GM18508 (cell line): Measurements from ENCODE around the gene EGFR.

Source experiments
- ATAC-seq: cut with Tn5 transposase; IDR thresholded peaks from one replicate; pipeline ENCODE4 v1.9.1; 2021; ENCODE audit warnings: moderate number of reproducible peaks; ENCODE audit not compliant: insufficient read depth, unreplicated experiment

EGFR gene

DNA sequence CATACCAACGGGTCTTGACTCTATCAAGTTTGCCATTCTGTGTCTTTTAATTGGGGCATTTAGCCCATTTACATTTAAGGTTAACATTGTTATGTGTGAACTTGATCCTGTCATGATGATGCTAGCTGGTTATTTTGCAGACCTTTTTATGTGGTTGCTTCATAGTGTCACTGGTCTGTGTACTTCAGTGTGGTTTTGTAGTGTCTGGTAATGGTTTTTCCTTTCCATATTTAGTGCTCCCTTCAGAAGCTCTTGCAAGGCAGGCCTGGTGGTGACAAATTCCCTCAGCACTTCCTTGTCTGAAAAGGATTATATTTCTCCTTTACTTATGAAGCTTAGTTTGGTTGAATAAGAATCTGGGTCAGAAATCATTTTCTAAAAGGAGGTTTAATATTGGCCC, 211.2 kb downstream of the EGFR start:
- ATAC-seq: no peak

DNA sequence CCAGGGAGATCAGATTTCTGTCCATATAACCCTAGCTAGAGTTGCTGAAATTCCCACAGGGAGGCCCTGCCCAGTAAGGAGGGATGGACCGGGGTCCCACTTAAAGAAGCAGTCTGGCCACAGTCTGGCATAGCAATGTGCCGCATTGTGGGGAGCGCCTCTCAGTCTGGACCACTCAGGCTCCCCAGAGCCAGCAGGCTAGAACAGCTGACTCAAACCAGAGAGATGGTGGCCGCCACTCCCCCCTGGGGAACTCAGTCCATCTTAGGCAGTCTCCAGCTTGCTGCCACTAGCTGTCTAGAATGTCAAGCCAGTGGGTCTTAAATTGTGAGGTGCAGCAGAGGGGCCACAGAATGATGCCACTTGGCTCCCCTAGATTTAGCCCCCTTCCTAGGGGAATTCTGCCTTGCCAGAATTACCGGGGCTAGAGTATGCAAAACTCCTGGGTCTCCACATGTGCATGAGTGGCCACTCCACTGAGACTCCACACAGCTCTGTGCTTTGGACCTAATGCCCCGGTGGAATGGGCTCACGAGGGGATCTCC, 213.0 kb downstream of the EGFR start:
- ATAC-seq: no peak

DNA sequence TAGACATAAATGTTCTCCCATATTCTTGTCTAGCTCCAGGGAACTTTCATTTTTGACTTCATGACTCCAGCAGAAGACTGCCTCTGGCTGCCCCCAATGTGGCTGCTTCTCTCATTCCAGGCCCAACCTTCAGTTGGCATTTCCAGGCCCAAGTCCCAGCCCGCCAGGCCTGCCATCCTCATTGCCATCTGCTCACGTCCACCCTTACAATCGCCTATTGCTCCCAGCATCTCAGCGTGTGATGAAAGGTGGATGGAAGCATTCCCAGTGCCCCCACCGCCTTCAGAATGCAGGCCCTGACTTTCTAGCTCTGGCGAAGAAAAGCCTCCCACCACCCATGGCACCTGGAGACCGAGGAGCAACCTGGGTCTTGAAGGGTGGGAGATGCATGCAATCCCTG, 214.2 kb downstream of the EGFR start:
- ATAC-seq: no peak

DNA sequence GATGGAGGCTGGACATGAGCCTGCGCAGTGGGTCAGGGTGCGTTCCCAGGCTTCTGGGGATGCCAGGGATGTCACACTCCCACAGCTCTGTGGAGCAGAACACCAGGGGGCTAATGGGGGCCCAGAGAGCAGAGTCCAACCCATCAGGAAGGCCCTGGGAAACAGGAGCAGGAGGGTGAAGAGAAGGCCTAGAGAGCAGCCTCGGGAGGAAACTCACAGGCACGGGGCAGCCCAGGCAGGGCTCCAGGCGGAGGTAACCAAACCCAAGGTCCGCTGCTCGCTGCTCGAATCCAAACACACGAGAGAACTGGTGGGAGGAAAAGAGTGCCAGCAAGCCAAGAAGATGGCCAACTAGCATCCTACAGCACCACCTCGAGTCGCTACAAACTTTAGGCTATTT, 215.6 kb downstream of the EGFR start:
- no peak for ATAC-seq

DNA sequence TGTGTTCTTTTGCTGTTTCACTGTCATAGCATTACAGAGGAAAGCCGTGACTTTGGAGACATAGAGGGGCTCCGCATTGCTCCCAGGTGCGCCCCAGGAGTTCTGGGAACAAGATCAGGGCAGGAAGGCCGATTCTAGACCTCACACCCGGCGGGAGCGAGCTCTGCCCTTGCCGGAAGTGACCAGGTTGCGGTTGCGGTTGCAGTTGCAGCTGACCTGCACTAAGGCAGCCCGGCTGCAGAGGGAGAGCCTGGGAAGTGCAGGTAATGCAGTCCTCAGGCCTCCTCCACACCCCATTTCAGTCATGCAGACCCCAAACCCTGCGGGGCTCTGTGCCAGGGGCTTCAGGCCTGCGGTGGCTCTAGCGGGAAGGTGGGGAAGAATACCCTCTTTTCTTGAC, 216.3 kb downstream of the EGFR start:
- no peak for ATAC-seq

DNA sequence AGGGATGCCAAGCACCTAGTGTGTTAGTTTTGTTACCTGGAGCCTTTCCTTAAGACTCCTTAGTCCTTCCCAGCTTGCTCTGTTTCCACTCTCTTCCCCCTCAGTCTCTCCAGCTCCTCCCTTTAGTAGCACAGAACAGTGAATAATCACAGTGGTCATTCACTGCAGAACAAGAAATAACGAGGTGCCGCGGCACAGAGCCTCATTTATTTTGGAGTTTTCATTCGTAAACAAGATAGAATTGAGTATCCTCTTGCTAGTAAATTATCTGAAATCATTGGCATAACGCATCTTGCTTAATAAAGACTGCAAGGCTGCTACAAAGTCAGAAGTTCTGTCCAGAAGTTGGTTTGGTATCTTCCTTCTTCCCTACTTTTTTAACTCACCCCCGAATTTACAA, 217.0 kb downstream of the EGFR start:
- no peak for ATAC-seq

DNA sequence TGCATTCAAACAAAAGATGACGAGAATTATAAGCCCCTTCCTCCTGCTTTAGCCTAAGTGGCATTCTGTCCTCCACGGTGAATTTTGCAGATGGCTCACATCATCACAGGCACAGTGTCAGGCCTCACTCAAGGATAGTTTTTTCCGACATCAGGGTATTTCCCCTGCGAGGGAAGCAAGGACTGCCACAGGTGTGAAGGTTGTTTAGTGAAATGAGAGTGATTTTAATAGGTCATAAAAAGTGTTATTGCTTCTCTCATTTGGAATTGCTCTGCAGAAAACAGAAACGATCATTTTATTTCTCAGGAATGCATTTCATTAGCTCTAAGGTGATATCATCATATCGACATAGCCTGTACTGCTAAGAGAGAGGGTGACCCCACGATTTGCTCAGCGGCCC, 217.7 kb downstream of the EGFR start:
- ATAC-seq: no peak

DNA sequence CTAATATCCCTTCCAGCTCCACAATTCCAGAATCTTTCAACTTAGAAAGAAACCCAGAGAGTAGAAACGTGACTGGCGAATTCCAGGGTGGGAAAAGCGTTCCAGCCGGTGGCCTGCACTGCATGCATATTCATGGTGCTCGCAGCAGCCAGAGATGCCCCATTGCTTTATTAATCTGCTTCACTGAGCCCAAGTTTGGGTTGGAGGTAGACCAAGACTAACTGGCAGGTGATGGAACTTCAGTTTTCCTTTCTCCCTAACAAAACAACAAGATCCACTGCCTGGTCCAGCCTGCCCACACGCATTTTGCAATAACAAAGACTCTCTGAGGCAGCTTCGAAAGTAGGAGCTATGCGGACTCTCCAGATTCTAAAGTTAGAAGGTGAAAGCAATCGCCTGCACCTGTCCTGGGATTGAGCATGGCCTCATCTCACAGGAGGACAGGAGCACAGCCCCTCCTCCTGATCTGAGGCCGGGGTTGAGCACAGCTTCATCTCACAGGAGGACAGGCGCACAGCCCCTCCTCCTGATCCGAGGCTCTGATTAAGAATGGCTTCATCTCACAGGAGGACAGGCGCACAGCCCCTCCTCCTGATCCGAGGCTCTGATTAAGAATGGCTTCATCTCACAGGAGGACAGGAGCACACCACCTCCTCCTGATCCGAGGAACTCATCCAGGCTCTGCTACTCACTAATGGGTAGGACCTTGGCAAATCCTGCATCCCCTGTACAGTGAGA, 218.5 kb downstream of the EGFR start:
- ATAC-seq: no peak

DNA sequence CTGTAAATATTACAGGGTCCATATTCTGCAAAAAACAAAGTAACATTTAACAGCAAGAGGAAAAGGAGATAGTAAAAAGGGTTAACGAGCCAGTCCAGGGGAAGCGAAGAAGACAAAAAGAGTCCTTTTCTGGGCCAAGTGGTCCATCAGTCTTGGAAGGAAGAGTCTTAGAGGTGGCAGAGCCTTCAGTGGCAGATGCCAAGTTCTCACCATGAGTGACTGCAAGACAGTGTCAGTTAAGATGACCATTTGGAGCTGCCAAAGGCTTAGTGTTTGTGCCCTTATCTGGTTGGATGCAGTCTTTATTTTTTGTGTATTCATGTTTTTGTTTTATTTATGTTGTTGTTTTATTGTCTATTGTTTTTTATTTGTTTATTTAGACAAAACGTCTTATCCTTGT, 220.6 kb downstream of the EGFR start:
- no peak for ATAC-seq

DNA sequence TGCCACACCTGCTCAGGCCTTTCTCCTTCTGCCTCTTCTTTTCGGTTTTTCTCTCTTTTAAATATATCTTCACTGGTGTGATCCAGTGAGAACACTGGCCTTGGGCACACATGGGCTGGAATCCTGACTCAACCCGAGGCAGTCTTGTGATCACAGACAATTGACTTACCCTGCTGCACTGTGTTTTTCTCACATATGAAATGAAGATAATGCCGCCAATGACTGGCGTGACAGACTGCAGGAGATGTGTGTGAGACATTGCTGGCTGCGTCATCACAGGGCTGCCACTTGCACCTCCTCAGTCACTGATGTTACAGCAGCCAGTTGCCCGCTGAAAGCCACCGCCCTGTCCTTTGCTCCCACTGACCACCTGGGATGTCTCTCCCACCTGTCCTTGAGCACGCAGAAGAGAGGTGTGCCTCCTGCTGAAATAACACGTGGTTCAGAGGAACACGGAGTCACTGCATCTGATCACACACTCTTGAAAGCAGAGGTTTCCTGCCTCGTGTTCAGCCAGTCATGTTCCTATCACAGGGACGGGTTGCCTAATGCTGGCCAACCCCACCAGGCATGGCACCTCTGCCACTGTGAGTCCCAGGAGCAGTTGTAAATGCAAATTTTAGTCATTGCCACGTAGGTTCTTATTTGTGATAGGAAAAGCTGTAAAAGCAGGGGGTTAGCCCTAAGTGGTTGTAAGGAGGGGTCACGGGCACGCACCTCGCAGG, 221.8 kb downstream of the EGFR start:
- ATAC-seq: no peak

DNA sequence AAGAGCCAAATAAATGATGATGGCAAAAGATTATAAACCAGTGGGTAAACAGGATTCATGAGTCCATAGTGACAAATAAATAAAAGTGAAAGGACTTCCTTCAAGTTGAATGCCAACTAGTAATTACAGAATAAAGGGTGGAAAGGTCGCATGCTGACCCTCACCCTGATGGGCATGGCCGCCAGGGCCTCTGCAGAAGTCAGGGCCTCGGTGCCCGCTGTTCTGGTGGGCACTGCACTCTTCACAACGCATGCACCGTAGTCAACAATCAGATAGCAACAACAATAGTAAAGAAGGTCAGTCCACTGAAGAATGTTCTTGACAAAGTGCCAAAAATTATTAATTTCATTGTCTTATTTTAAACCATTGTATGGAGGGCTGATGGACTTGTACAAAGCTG, 223.1 kb downstream of the EGFR start:
- ATAC-seq: no peak

DNA sequence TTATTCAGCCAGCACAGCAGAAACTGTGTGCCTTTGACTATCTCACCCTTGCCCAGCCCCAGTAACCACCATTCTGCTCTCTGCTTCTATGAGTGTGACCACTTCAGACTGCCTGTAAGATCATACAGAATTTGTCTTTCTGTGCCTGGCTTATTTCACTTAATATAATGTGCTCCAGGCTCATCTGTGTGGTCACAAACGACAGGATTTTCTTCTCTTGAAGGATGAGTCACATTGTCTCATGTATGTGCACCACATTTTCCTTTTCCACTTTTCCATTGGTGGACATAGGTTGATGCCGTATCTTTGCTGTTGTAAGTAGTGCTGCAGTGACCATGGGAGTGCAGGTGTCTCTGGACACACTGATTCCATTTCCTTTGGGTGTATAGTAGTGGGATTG, 223.8 kb downstream of the EGFR start:
- ATAC-seq: no peak

DNA sequence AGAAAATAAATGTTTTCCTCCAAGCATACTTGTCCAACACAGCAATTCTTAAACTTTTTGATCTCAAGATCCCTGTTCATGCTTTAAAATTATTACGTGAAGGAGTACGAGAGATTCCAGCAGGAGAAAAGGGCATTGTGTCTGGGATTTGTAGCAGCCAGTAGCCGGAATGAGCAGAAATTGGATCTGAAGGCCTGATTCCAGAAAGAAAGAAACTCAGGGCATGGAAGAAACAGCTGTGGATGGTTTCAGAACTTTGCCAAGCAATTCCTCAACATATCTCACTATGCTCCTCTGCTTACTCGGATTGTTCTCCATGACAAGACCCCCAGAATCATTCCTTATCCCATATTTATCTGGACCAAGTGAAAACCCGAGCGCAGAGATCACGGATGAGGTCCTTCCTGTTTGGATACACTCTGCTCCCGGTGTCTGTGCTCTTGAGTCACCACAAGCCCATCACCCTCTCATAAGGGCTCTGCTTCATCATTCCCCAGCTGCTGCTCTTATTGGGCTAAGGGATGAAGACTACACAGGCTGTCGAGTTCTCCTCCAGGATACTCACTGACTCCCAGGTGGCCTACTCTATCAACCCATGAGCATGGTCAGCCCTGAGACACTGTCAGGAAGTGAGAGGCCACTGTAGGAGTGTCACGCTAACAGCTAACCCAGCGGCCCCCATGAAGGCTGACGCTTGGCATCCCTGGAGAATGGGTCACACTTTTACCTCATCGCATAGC, 225.4 kb downstream of the EGFR start:
- ATAC-seq: no peak

DNA sequence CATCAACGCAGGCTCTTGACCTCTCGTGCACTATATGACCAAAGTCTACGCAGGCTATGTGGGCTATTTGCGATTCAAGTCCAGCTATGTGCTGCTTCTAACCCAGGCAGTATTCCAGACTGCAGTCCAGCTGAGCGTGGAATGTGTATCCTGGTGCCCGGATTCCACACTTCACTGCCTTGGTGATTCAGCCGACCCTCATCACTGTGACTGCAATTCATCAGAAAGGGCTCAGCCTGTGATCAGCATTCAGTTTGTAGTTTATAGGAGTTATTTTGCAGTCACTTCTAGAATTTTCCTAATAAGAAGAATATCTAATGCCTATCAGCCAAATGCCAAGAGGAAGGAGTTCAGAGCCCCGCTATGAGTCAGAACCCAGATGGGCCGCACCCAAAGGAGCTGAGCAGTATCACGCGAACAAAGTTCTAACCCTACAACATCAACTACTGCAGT, 226.5 kb downstream of the EGFR start:
- no peak for ATAC-seq

DNA sequence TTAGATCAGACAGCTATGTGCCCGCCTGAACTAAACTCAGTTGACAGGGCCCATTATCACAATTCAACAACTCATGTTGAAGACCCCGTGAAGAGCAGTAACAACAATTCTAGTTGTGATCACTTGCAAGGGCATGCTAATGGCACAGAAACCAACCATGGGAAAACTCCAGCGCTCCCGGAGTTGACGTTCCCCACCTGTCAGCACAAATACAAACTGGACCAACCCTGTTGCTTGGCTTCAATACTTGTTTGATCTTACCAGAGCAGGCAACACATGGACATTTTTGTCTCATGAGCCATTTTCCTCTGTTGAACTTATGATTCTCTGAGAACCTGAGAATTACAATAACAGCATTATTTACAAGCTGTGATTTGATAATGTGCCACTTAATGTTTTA, 227.4 kb downstream of the EGFR start:
- ATAC-seq: no peak

DNA sequence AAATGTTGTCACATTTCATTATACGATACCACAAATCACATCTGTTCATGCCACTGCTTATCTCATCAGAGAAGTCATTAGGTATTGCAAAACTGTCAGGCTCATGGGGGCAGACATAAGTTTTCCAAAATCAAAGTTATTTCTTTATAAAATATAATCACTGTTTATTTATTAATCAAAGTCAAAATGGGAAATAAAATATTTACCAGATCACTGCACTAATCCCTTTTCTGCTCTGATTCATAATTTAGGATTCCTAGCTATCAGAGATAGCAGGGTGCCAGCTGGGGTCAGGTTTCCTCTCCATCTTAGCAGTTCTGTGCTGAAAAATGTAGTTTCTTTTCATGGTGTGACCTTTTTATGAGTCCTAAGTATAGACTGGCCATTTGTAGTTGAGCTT, 228.6 kb downstream of the EGFR start:
- no peak for ATAC-seq

DNA sequence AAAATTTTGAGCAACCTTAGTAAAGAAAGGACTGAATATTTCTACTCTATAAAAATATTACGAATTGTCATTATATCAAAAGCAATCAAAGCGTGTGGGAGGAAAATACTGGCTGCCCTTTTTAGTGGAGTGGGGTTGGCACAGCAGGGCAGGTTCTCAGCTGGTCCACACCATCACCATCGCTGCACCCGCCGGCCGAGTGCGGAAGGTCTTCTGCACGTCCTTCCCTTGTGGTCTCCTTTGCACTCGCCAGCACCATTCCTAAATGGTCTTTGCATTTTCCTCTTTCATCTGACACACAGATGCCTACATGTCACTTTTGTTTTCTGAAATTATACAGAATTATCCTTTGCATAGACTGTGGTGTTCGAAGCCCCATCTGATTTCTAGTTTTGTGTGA, 229.7 kb downstream of the EGFR start:
- ATAC-seq: no peak

DNA sequence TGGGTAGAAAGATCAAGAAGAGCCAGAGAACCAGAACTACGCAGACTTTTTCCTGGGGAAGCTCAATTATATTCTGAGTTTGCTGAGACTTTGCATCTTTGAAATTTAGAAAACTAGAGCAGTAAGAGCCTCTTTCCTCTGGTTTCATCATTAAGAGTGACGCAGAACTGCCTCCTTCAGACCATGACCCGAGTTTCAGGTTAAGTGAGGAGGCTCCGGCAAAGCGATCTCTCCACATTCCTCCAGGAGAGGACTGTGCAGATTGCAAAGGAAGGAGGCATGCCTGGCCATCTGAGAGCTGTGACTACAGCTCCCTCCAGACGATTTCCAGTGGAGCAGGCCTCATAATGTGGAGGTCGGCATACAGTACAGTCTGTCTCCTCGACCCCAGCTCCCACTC, 230.5 kb downstream of the EGFR start:
- ATAC-seq: no peak

DNA sequence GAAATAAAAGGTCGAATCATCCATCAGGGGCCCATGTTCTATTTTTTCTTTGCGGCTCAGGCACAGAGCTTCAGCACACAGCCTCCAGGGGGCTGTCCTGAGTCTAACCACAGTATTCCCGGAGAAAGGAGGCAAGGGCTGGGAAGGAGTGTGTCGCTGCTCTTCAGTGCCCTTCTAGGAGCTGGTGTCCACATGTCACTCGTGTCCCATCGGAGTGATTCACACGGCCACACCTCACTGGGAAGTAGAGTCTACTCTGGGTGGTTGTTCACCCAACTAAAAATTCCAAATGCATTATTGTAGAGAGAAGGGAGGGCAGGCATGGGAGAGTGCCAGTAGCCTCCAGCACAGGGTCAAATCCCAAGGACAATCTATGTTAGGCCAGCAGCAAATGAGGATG, 231.5 kb downstream of the EGFR start:
- ATAC-seq: no peak

DNA sequence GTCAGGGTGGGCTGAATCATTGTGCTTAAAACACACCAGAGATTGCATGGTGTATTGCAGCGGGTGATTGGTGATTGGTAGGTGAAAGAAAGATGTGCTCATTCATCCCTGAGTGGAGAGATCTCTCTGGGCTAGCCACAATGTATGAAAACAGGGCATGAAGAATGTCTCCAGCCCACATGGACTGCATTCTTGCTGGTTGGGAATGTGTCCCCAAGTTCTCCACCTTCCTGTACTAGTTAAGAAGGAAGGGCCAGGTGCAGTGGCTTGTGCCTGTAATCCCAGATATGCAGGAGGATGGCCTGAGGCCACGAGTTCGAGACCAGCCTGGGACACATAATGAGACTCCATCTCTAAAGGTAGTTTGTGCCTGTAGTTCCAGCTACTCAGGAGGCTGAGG, 232.5 kb downstream of the EGFR start:
- no peak for ATAC-seq

DNA sequence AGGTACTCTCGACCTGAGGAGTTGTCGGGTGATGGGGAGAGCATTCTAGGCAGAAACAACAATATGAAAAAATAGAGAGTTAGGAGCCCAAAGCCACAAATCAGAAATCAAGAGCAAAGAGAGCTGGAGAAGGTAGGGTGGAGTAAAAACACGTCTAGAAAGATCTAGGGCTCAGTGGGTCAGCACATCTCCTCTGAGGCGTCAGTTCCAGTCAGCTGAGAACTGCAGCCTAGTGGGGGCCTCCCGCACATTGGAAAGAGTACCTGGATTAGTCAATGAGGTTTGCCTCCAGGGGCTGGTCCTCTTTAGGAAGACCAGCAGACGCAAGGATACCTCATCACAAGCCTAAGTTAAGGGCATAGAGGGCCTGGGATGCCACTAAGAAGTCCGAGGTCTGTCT, 233.1 kb downstream of the EGFR start:
- no peak for ATAC-seq
